HCEC 1CT (cell line): ENCODE data around the gene RHOC.
"Not testable (repeated sequence)": the region's sequence is repeated elsewhere in the genome, so short reads cannot be mapped to it uniquely, and the experiment has no call there.

Source experiments
- DNase-seq: peaks from one replicate; pipeline ENCODE4 v3.0.0-alpha.2; 2017

Gene RHOC

DNA sequence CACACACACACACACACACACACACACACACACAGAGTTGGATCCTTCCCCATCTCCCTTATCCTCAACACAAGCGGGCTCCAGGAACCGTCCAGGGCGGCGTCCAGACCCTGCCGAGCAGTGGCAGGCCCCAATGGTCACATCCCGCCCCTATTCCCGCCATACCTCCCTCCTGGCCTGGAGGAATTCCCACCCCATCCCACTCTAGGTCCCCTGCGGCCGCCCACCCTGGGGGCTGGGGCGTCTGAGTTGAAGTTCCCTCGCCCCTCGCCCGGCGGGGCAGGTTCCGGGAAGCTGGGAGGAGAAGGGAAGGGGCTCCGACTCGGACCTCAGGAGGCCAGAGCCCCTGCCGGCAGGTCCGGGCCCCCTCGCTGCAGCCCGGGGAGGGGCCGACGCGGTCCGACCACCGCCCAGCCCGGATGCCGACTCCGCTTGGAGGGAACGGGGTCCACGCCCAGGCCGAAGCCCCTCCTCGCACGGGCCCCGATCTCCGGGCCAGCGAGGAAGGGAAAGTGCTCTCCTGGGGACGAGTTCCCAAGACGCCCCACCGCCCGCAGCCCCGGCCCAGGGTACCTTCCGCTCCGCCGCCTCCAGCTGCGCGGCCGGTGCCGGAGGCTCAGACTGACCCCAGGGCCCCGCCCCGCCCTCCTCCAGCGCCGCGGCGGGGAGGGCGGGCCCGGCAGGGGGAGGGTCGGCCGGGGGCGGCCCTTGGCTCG is at the start of gene RHOC:
Gene RHOC (minus strand): TSS at position 623 of the 716 bp plus-strand sequence. CDS start 3,328 bp downstream, outside the sequence.
- DNase-seq: peak; percentile 54

GRCh38 chr1:112754116-112754628 is 47.2 kb upstream of the RHOC start:
- no peak for DNase-seq

DNA sequence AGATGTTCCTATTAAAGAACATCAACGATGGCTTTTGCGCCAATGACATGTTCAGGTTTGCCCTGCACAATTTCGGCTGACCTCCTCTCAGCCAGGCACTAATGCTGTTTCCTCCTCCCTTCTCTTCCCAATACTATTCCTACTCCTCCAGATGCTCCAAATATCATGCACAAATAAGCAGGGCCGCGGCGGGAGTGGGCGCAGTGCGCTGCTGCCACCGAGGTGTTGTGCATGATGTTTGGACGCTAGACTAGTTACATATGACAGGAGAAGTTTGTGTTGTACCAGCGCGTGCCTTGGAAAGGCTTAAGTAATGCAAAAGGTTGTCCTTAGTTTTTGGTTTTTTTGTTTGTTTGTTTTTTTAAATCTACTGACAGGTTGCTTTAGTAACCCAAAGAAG is 41.5 kb upstream of the RHOC start:
- DNase-seq: no peak

DNA sequence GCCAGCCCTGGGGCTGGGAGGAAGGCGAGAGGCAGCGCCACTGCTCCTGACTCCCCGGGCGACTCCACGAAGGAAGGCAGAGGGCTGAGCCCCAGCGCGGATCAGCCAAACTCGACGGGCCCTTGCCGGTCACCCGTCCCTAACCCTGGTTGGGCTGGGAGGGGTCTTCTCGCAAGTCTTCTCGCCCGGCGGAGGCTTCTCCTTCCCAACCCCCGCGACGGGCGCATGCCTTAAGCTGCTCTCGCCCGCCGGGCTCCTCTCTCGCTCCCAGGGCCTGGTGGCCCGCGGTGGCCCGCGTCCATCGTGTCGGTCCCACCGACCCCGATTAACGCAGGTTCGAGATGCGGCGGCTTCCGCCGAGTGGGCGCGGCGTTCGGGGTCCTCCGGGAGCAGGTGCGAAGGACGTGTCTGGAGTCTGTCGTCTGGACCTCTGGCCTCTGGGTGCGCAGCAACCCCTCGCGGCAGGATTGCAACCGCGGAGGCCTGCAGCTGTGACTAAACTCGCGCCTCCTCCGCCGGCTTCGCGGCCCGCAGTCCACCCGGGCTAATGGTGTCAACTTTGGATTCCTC is 37.2 kb upstream of the RHOC start:
- peak; percentile 70 for DNase-seq

- no peak for DNase-seq
Observed at GRCh38 chr1:112743174-112744008, 36.5 kb upstream of the RHOC start.

- no peak for DNase-seq
Observed at GRCh38 chr1:112737573-112737972, 30.6 kb upstream of the RHOC start.

- DNase-seq: peak; percentile 98
Observed at GRCh38 chr1:112735752-112736151, 28.8 kb upstream of the RHOC start.

DNA sequence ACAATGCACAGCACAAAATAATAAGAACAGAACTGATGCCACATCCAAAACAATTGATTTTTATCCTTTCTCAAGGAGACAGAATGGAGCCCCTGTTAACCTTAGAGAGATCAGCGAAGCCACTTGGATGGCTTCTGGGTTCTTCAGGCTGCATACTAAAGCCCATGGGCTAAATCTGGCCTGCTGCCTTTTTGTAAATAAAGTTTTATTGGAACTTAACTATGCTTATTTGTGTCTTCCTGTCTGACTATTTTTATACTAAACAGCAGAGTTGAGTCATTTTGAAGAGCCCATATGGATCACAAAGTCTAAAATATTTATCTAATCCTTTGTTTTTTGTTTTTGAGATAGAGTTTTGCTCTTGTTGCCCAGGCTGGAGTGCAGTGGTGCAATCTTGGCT is 24.5 kb upstream of the RHOC start:
- DNase-seq: peak; percentile 60

- DNase-seq: no peak
Observed at GRCh38 chr1:112729909-112730308, 23.0 kb upstream of the RHOC start.

DNA sequence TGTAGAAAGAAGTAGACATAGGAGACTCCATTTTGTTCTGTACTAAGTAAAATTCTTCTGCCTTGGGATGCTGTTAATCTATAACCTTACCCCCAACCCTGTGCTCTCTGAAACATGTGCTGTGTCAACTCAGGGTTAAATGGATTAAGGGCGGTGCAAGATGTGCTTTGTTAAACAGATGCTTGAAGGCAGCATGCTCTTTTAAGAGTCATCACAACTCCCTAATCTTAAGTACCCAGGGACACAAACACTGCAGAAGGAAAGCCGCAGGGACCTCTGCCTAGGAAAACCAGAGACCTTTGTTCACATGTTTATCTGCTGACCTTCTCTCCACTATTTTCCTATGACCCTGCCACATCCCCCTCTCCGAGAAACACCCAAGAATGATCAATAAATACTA is 22.1 kb upstream of the RHOC start:
- DNase-seq: not testable (repeated sequence)

DNA sequence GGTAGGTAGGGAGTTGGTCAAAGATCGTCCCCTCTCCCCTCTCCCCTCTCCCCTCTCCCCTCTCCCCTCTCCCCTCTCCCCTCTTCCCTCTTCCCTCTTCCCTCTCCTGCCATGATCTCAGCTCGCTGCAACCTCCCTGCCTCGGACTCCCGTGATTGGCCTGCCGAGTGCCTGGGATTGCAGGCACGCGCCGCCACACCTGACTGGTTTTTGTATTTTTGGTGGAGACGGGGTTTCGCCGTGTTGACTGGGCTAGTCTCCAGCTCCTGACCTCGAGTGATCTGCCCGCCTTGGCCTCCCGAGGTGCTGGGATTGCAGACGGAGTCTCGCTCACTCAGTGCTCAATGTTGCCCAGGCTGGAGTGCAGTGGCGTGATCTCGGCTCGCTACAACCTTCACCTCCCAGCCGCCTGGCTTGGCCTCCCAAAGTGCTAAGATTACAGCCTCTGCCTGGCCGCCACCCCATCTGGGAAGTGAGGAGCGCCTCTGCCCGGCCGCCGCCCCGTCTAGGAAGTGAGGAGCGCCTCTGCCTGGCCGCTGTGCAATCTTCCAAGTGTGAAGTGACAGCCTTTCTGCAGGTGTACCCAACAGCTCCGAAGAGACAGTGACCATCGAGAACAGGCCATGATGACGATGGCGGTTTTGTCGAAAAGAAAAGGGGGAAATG is 21.5 kb upstream of the RHOC start:
- not testable (repeated sequence) for DNase-seq

GRCh38 chr1:112727716-112728115 is 20.8 kb upstream of the RHOC start:
- DNase-seq: peak; percentile 71

DNA sequence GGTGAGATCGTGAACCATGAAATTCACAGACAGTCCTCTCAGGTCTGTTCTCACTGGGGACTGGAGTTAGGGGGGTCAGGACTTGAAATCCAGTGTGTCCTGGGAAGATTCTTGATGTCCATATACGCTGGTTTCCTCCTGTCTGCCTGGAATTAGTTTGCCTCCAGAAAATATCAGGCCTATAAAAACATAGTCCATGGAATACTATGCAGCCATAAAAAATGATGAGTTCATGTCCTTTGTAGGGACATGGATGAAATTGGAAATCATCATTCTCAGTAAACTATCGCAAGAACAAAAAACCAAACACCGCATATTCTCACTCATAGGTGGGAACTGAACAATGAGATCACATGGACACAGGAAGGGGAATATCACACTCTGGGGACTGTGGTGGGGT is 17.3 kb upstream of the RHOC start:
- not testable (repeated sequence) for DNase-seq

GRCh38 chr1:112723511-112723839 is 16.5 kb upstream of the RHOC start:
- DNase-seq: no peak

GRCh38 chr1:112722601-112723510 is 15.9 kb upstream of the RHOC start:
- DNase-seq: no peak

DNA sequence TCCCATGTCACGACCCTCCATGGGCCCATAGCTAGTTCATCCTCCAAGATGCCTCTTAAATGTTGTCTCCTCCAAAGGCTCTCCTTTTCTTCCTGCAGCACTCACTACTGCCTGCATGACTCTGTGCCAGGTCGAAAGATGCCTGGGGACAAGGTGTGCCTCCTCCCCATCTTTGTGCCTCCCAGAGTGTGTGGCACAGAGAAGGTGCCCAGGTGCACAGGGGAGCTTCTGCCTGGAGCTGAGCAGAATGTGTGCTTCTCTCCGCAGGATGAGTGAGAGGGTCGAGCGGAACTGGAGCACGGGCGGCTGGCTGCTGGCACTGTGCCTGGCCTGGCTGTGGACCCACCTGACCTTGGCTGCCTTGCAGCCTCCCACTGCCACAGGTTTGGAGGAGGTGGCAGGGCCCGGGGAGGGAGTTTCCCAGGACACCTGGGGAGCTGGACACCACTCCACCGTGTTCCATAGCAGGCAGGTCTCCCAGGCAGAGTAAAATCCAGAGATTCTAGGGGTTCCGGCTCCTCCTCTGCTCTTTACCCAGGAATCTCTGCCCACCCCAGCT is 15.1 kb upstream of the RHOC start:
- DNase-seq: no peak

GRCh38 chr1:112721294-112721693 is 14.4 kb upstream of the RHOC start:
- not testable (repeated sequence) for DNase-seq

GRCh38 chr1:112720800-112721199 is 13.9 kb upstream of the RHOC start:
- no peak for DNase-seq

- no peak for DNase-seq
Observed at GRCh38 chr1:112719706-112720105, 12.8 kb upstream of the RHOC start.

- peak; percentile 63 for DNase-seq
Observed at GRCh38 chr1:112718691-112719418, 11.9 kb upstream of the RHOC start.

DNA sequence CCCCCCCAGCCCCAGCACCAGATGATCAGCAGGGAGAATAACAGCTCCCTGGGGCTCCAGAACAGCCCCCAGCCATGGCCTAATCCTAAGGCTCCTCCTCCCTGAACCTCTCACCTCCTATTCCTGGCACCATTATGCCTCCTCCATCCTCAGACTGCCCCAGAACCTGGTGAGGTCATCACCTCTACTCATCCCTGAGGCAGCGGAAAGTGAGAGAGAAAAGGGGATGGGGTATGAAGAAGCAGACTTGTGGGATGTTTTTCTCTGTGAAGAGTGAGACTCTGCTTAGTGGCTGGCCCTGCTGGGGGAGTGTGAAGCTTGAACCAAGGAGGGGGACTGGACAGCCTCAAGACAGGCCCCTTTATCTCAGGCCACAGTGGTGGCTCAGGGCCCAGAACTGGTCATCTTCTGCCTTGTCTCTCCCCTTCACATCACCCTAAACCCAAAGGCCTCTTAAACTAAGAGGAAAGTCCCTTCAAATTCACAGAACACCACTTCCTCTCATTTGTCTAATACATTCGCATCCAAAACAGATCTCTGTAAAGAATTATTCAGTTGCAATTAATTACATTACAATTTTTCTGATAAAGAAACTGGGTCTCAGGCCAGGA is 10.4 kb upstream of the RHOC start:
- no peak for DNase-seq
